Stimulated activated CD8-positive, alpha-beta memory T cell treated with anti-CD3 and anti-CD28 coated beads, Interleukin-2, amount 100 ng/mL, for 48 hours (primary cell): ENCODE results near the gene SUPT5H.

Experiments used
- DNase-seq, 2 donors: peaks; one replicate each; pipeline ENCODE4 v3.0.0-alpha.2; 2020; ENCODE audit warnings: low read depth in 2 of 2

SUPT5H gene

DNA sequence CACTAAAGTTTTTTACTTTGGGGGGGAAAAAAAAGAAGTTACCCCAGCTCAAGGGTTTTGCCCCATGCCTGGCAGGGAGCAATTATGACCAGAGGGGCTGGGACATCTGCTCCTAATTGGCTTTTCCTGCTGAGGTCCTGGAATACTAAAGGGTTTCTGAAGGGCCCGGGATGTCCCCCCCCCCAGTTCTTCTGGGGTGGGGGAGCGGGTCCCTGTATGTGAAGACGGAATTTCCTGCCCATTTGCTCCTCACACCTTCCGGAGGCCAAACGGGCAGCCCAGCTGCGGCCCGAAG lies 52.3 kb downstream of the SUPT5H start:
- DNase-seq = no peak

DNA sequence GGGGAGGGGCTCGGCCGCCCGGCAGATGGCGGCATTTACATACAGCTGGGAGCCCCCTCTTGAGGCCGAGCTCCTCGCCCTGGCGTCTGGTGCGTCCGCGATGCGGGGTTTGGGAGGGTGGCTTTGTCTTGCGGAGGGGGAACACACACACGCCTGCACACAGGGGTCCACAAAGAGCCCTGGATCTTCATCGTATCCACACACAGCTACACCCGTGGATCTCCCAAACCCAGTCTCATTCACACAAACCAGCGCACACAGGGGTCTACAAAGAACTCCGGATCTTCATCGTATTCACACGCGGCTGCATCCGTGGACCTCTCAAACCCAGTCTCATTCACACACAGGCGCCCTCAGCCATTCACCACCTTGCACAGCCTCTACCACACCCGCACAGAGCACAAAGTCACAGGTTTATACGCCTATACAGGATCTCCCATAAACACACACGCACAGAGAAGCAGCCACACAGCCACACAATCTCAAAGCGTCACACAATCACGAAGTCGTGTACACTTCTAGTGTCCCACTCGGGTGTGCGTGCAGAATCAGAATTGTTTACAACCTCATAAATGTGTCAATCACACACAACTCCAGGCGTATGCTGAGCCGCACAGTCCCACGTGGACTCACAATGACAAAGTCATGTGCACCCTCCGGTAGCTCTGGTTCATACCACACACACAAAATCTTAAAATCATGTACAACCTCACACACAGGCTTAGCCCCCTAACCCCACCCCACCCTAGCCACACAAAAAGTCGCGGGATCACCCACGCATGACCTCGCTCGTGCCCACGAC lies 52.8 kb downstream of the SUPT5H start:
- DNase-seq = no peak

DNA sequence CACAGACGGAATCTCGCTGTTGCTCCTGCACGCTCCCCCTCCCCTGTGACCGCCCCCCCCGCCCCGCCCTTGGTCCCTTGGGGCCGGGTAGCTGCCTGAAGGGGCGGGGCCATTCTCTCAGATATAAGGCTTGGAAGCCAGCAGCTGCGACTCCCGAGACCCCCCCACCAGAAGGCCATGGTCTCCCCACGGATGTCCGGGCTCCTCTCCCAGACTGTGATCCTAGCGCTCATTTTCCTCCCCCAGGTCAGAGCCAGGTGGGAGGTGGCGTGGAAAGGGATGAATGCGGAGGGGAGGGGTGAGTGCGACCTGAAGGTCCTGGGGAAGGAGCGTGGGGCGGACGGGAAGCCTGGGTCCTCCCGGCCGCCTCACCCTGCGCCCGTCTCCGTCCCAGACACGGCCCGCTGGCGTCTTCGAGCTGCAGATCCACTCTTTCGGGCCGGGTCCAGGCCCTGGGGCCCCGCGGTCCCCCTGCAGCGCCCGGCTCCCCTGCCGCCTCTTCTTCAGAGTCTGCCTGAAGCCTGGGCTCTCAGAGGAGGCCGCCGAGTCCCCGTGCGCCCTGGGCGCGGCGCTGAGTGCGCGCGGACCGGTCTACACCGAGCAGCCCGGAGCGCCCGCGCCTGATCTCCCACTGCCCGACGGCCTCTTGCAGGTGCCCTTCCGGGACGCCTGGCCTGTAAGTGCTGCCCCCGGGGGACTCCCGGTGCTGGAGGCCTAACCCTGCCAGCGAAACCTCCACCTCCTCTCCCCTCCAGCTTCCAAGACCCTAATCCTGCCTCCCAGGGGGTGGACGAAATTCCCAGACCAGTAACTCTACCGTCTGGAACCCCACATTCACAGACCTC lies 53.6 kb downstream of the SUPT5H start, which contains the start of gene DLL3:
Gene DLL3 (plus strand): TSS at position 150 of the 845 bp plus-strand sequence. CDS start 28 bp downstream, at position 178.
- DNase-seq = no peak

DNA sequence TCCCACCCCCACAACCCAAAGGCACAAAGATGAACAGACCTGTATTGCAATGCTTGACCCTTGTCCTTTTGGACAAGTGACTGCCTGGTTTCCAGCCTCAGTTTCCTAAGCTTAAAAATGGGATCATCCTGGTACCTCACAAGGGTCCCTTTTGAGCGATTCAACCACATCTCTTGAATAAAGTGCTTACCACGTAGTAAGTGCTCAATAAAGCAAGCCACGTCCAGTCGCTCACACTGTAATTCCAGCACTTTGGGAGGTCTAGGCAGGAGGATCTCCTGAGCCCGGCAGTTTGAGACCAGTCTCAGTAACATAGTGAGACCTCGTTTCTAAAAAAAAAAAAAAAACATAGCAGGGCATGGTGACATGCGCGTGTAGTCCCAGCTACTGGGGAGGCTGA lies 54.5 kb downstream of the SUPT5H start:
- DNase-seq = no peak

DNA sequence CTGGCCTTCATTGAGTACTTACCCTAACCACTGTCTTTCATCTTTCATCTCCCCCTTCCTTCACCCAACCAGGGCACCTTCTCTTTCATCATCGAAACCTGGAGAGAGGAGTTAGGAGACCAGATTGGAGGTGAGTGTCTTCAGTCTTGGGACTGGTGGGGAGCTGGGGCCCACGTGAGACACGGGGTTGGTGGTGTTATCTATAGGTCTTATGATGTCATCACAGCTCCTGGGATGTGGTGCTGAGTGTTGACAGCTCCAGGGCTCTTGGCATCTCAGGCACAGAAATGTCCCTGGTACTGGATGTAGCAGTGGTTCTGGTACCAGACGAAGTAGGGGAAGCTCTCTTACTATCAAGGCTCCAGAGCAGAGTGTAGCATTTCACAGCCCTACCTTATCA lies 55.2 kb downstream of the SUPT5H start:
- DNase-seq = no peak

DNA sequence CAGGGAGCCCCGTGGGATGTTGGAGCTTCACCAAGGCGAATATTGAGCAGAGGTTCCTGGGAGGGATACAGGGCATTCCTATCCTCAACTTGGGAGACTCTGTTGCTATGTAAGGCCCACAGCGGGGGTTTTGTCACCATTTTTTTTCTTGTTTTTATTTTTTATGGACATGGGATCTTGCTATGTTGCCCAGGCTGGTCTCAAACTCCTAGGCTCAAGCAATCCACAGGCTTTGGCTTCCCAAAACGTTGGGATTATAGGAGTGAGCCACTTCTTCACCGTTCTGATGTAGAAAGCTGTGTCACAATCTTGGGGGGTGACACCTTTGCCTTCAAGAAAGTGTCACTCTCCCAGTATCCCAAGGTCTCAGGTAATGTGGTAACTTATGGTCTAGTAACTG lies 56.0 kb downstream of the SUPT5H start:
- DNase-seq = no peak

DNA sequence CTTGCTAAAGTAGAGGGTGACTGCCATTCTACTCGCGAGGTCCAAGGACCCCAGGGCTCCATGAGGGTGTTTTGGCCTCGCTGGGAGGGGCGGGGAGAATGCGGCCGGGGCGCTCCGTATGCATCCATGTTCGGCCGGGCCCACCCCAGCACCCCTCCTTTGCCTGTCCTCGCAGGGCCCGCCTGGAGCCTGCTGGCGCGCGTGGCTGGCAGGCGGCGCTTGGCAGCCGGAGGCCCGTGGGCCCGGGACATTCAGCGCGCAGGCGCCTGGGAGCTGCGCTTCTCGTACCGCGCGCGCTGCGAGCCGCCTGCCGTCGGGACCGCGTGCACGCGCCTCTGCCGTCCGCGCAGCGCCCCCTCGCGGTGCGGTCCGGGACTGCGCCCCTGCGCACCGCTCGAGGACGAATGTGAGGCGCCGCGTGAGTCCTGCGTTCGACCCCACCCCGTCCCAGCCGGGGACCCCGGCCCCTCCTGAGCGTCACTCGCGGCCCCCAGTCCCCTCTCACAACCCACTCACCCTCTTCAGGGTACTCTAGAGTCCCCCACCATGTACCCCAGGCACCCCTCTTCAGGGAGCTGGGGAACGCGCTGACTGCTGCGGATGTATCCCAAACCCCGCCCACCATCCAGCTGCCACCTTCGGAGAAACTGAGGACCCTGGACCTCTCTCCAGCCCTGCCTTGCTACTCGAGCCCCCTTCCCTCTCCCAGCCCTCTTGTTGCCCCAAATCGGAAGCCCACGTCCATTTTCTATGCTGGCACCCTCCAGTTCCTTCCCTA lies 57.4 kb downstream of the SUPT5H start:
- peak; percentile 68 to 75 for DNase-seq

DNA sequence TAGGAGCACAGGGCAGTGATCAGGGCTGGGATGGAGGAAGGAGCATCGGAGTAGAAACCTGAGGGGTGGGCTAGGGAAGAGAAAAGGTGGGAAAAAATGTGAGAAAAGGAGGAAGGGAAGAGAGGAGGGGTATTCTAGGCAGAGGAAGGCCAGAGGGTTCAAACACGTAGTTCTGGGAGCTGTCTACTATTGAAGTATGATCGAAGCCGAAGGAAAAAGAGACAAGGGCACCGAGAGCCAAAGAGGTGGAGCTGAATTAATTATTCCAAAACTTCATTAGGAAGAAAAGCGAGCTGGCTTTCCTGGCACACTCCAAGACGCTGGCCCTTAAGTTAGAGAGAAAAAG lies 61.2 kb downstream of the SUPT5H start:
- no peak for DNase-seq

DNA sequence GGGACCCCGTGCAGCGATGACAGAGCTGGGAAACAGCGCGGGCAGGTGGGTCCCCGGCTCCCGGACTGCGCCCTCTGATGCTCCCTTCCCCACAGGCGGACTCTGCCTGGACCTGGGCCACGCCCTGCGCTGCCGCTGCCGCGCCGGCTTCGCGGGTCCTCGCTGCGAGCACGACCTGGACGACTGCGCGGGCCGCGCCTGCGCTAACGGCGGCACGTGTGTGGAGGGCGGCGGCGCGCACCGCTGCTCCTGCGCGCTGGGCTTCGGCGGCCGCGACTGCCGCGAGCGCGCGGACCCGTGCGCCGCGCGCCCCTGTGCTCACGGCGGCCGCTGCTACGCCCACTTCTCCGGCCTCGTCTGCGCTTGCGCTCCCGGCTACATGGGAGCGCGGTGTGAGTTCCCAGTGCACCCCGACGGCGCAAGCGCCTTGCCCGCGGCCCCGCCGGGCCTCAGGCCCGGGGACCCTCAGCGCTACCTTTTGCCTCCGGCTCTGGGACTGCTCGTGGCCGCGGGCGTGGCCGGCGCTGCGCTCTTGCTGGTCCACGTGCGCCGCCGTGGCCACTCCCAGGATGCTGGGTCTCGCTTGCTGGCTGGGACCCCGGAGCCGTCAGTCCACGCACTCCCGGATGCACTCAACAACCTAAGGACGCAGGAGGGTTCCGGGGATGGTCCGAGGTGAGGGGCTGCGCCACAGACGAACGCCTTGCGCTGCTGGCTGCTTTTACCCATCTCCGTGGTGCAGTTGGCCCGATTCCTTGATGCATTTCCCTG lies 61.7 kb downstream of the SUPT5H start:
- peak; percentile 54 to 60 for DNase-seq

DNA sequence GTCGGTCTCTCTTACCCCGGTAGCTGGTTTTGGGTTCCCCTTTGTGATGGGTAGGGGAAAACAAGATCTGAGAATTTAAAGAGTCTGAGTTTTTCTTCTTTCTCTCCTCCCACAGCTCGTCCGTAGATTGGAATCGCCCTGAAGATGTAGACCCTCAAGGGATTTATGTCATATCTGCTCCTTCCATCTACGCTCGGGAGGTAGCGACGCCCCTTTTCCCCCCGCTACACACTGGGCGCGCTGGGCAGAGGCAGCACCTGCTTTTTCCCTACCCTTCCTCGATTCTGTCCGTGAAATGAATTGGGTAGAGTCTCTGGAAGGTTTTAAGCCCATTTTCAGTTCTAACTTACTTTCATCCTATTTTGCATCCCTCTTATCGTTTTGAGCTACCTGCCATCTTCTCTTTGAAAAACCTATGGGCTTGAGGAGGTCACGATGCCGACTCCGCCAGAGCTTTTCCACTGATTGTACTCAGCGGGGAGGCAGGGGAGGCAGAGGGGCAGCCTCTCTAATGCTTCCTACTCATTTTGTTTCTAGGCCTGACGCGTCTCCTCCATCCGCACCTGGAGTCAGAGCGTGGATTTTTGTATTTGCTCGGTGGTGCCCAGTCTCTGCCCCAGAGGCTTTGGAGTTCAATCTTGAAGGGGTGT lies 62.5 kb downstream of the SUPT5H start:
- DNase-seq = no peak

DNA sequence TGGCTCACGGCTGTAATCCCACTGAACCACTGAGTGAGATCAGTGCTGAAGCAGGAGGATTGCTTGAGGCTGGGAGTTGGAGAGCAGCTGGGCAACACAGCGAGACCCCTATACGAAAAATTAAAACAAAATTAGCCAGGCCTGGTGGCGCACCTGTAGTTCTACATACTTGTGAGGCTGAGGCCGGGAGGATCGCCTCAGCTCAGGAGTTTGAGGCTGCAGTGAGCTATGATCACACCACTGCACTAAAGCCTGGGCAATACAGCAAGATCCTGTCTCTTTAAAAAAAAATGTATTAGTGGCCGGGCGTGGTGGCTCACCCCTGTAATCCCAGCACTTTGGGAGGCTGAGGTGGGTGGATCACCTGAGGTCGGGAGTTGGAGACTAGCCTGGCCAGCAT lies 63.2 kb downstream of the SUPT5H start:
- DNase-seq = no peak

DNA sequence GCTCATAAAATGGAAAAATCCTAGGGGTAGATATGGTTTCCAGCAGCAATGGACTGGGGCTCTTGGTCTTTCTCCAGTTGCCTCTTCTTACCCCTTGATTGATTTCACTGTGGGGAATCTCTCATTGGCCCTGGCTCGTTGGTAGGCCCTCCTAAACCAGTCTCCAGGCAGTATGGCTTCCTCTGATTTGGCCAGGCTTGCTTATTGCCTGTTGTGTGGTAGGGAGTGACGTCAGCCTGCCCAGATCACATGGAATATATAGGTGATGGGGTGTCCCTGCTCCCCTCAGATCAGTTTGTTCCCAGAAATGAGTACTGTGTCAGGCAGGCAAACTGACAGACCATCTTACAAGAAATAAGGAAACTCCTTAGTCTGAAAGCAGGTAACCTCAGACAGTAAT lies 63.9 kb downstream of the SUPT5H start:
- DNase-seq = no peak

DNA sequence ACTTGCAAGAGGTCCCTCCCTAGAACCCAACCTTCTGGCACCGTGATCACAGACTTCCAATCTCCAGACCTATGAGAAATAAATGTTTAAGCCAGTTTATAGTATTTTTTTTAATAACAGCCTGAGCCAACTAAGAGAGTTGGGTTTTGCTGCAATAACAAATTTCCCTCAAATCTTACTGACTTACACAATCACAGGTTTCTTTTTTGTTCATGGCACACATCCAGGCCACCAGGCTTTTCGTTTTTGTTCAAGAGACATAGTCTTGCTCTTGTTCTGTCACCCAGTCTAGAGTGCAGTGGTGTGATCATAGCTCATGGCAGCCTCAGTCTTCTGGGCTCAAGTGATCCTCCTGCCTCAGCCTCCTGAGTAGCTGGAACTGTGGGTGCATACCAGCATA lies 67.6 kb downstream of the SUPT5H start:
- DNase-seq = no peak

DNA sequence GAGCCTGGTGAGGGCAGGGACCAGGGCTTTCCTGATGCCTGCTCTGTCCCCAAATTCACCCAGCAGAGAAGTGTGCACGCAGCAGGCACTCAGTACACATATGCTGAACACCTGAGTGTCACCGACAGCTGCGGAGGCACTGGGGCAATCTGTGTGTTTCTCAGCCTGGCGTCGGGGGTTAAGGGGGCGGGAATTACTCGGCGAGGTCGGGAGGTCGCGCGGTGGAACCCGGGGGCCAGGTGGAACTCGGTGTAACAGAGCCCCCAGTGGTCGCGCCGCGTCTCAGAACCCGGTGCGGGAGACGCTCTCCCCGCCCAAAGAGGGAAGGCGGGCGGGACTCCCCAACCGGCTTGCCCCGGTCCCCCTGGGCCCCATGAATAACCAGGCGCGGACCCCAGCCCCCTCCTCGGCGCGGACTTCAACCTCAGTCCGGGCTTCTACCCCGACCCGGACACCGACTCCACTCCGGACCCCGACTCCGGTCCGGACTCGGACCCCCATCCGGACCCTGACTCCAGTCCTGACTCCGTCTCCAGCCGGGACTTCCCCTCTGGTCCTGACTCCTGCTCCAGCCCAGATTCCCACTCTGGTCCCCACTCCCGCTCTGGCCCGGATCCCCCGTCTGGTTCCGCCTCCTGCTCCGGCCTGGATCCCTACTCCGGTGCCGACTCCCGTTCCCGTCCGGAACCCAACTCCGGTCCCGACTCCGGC lies 69.6 kb downstream of the SUPT5H start, which contains the start of gene SELENOV:
Gene SELENOV (plus strand): TSS at position 300 of the 711 bp plus-strand sequence. CDS start 74 bp downstream, at position 374.
- DNase-seq = no peak

DNA sequence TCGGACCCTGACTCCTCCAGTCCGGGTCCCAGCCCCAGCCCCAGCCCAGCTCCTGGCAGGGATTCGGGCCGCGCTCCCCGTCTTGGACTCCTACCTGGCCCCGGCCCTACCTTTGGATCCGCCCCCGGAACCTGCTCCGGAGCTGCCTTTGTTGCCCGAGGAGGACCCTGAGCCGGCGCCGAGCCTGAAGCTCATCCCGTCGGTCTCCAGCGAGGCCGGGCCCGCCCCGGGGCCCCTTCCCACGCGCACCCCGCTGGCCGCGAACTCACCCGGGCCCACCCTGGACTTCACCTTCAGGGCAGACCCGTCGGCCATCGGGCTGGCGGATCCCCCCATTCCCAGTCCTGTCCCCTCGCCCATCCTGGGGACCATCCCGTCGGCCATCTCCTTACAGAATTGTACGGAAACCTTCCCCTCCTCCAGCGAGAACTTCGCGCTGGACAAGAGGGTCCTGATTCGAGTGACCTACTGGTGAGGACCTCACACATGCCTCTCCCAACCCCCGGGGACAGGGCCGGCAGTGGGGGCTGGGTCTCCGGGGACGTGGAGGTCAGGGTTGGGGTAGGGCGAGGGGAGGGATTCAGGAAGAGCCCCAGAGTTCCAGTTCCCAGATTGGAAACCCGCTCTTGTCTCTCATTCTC lies 70.3 kb downstream of the SUPT5H start:
- DNase-seq = no peak

DNA sequence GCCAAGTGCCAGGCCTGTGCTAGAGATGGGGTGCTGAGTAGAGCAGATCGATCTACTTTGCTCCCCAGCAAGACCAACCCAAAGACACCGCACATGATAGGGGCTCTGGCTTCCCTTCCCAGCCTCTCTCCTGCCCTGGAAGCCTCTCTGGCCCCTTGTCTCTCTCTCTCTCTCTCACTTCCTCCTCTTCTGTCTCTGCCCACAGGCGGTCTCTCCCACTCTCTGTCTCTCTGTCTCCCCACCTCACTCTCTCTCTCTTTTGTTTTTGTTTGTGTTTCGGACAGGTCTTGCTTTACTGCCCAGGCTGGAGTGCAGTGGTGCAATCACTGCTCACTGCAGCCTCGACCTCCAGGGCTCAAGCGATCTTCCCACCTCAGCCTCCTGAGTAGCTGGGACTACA lies 70.9 kb downstream of the SUPT5H start:
- DNase-seq = no peak

DNA sequence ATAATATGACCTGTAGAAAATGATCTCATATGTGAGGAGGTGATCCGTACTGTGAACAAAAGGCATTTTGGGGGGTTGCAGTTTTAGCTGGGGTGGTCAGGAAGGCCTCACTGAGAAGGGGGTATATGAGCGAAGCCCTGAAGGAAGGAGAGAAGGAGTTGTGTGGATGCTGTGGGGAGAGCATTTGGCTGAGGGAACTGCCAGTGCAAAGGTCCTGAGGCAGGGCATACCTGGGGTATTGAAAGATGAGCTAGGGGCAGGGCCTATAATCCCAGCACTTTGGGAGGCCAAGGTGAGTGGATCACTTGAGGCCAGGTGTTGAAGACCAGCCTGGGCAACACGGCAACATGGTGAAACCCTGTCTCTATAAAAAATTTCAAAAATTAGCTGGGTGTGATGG lies 72.0 kb downstream of the SUPT5H start:
- no peak for DNase-seq

DNA sequence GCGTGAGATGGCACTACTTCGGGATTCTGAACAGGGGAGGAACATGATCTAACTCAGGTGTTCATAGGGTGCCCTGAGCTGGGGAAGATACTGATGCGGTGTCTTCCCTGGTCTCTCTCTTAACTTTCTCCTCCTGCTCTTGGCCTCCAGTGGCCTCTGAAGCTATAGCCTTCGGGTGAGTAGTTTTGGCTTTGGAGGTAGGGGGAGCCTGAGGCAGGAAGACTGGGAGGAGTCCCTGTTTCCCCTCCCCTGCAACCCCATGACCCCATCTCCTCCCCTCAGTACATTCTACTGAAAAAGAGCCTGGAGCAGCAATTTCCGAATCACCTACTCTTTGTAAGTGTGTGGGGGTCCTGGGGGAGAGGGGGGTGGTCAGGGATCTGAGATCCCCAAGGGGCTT lies 73.1 kb downstream of the SUPT5H start:
- no peak for DNase-seq

DNA sequence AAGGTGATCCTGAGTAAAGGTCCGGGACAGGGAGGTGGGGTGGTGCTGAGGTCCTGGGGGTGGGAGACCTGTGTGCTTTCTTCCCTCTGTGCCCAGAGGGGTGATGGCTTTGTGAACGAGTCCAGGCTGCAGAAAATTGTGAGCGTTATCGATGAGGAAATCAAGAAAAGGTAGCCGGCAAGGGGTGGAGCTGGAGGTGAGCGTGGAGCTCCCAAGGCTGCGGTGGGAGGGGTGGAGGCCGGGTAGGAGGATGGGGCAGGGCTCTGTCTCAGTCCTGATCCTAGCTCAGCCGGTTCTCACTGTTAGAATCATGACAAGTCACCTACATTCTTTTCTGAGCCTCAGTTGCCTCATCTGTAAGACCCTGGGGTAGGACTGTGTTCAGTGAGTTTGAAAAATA lies 73.6 kb downstream of the SUPT5H start:
- DNase-seq = no peak
